Fibroblast of lung (primary cell): ENCODE data around the gene PCNT. TPM values are rescaled to one million over a fixed set of nuclear protein-coding genes. Genes with fewer than 3 reads are reported as not detected.

ENCODE experiments used
- DNase-seq, 2 donors: peaks; one replicate each; pipeline versions ENCODE4 v3.0.0 to v3.0.0-alpha.2; 2010; ENCODE audit warnings: low read depth in 2 of 2
- H2AFZ ChIP-seq: 2 replicates; pipeline ENCODE4 v1.5.1; 2012; ENCODE audit warnings: low read length, control low read depth, inconsistent platforms
- H3K27ac ChIP-seq: 2 replicates; pipeline ENCODE4 v1.5.1; 2011; ENCODE audit warnings: low read length, control low read depth; ENCODE audit not compliant: insufficient read depth
- H3K27me3 ChIP-seq: 2 replicates; pipeline ENCODE4 v1.5.1; 2011; ENCODE audit warnings: mild to moderate bottlenecking, low read length; ENCODE audit not compliant: control insufficient read depth, insufficient read depth
- H3K36me3 ChIP-seq: 2 replicates; pipeline ENCODE4 v1.5.1; 2011; ENCODE audit warnings: low read length; ENCODE audit not compliant: control insufficient read depth, insufficient read depth
- H3K4me1 ChIP-seq: 2 replicates; pipeline ENCODE4 v1.5.1; 2011; ENCODE audit warnings: low read length; ENCODE audit not compliant: control insufficient read depth, insufficient read depth; ENCODE audit errors: extremely low read depth
- H3K4me2 ChIP-seq: 2 replicates; pipeline ENCODE4 v1.5.1; 2011; ENCODE audit warnings: low read length, control low read depth; ENCODE audit not compliant: insufficient read depth; ENCODE audit errors: extremely low read depth
- H3K4me3 ChIP-seq, 4 experiments: fragments of 200-600 bp in 1 of 4; sonication (generic) in 1 of 4; replicated peaks in 1 of 4; 2 replicates each; pipeline ENCODE4 v1.5.1; 2011 to 2016; ENCODE audit warnings: low read length in 4 of 4, low read depth in 3 of 4, mild to moderate bottlenecking in 3 of 4, control low read depth in 2 of 4, inconsistent platforms in 1 of 4, mixed read lengths in 1 of 4; ENCODE audit not compliant: insufficient read depth in 1 of 4; ENCODE audit errors: control extremely low read depth in 1 of 4
- H3K79me2 ChIP-seq: 2 replicates; pipeline ENCODE4 v1.5.1; 2012; ENCODE audit warnings: mild to moderate bottlenecking, low read length, inconsistent platforms; ENCODE audit not compliant: control insufficient read depth, insufficient read depth
- H3K9ac ChIP-seq: 2 replicates; pipeline ENCODE4 v1.5.1; 2011; ENCODE audit warnings: mild to moderate bottlenecking, low read length, control low read depth; ENCODE audit not compliant: insufficient read depth
- H3K9me3 ChIP-seq: 2 replicates; pipeline ENCODE4 v1.5.1; 2012; ENCODE audit warnings: low read depth, low read length; ENCODE audit not compliant: control insufficient read depth, insufficient read depth
- H4K20me1 ChIP-seq: 2 replicates; pipeline ENCODE4 v1.5.1; 2011; ENCODE audit warnings: low read length; ENCODE audit not compliant: control insufficient read depth, insufficient read depth; ENCODE audit errors: extremely low read depth
- CTCF ChIP-seq, 2 donors: IDR thresholded peaks in 1 of 2; conservative IDR thresholded peaks in 1 of 2; 1 replicate in 1 of 2; 2 replicates in 1 of 2; pipeline ENCODE4 v1.5.1; 2011 to 2012; ENCODE audit warnings: low read length in 2 of 2, control low read depth in 1 of 2, inconsistent platforms in 1 of 2, low read depth in 1 of 2, mild to moderate bottlenecking in 1 of 2
- EZH2 ChIP-seq: IDR thresholded peaks from 2 replicates; pipeline ENCODE4 v1.5.1; 2012; ENCODE audit warnings: low read length, control low read depth, mild to moderate bottlenecking; ENCODE audit errors: missing control alignments
- polyA plus RNA-seq, 2 donors: library from polyadenylated mRNA; depleted of rRNA in 1 of 2; stranded (reverse) in 1 of 2; unstranded in 1 of 2; fragments of >200 nt; gene quantifications; 2 replicates each; pipeline ENCODE4 v1.2.1, GENCODE V29; 2011 to 2012; ENCODE audit warnings: missing spikeins in 1 of 2
- total RNA-seq: library from RNA; depleted of rRNA; stranded (reverse); fragments of >200 nt; gene quantifications from 2 replicates; pipeline ENCODE4 v1.2.1, GENCODE V29; 2014

Gene PCNT
- total and polyA plus RNA-seq, 2 donors (not counting 1 experiment from before 2014, with no cell fraction given), result 7.4 to 26.1 TPM

- DNase-seq, result peak in 1 of 2 donors; percentile 52
- H3K27ac ChIP-seq, result no peak overlapping the region
- no peak for TF ChIP-seq EZH2
- no peak for TF ChIP-seq CTCF (conservative IDR thresholded peaks at IDR 0.05 in 1 of 2, IDR thresholded peaks at IDR 0.05 in 1 of 2; ENCODE audit: low read depth in 1 of 2, low read length in 2 of 2)
- H2AFZ ChIP-seq, result no peak overlapping the region
- no peak overlapping the region for H3K4me2 ChIP-seq
- H3K27me3 ChIP-seq, result no peaks in the 10 kb centered on the region
- peaks cover 12% of the 10 kb centered on the region for H3K36me3 ChIP-seq
- H3K9me3 ChIP-seq, result no peaks in the 10 kb centered on the region
- no peak overlapping the region for H3K4me3 ChIP-seq
- H3K4me1 ChIP-seq, result no peaks in the 10 kb centered on the region
- H3K9ac ChIP-seq, result no peak overlapping the region
- no peaks in the 10 kb centered on the region for H4K20me1 ChIP-seq
- H3K79me2 ChIP-seq, result no peaks in the 10 kb centered on the region
Observed at GRCh38 chr21:46392921-46393320, 69.0 kb downstream of the PCNT start.

- no peaks in the 10 kb centered on the region for H4K20me1 ChIP-seq
- H3K27ac ChIP-seq, result no peak overlapping the region
- H2AFZ ChIP-seq, result no peak overlapping the region
- H3K9ac ChIP-seq, result no peak overlapping the region
- H3K4me2 ChIP-seq, result no peak overlapping the region
- TF ChIP-seq EZH2 (no peak), CTCF (conservative IDR thresholded peaks at IDR 0.05 in 1 of 2, IDR thresholded peaks at IDR 0.05 in 1 of 2; ENCODE audit: low read depth in 1 of 2, low read length in 2 of 2) (no peak)
- no peaks in the 10 kb centered on the region for H3K4me1 ChIP-seq
- no peaks in the 10 kb centered on the region for H3K9me3 ChIP-seq
- no peaks in the 10 kb centered on the region for H3K79me2 ChIP-seq
- no peak for DNase-seq
- no peaks in the 10 kb centered on the region for H3K27me3 ChIP-seq
- H3K4me3 ChIP-seq, result no peak overlapping the region
- H3K36me3 ChIP-seq, result peaks cover 17% of the 10 kb centered on the region
Observed at GRCh38 chr21:46393451-46393940, 69.5 kb downstream of the PCNT start.

GRCh38 chr21:46393941-46394594, 70.1 kb downstream of the PCNT start:
- H3K36me3 ChIP-seq, result peaks cover 19% of the 10 kb centered on the region
- no peaks in the 10 kb centered on the region for H3K9me3 ChIP-seq
- no peak overlapping the region for H3K9ac ChIP-seq
- peak in 1 of 2 donors; percentile 14 for DNase-seq
- no peaks in the 10 kb centered on the region for H4K20me1 ChIP-seq
- H3K4me1 ChIP-seq, result no peaks in the 10 kb centered on the region
- no peaks in the 10 kb centered on the region for H3K27me3 ChIP-seq
- H3K27ac ChIP-seq, result no peak overlapping the region
- H3K79me2 ChIP-seq, result no peaks in the 10 kb centered on the region
- TF ChIP-seq EZH2 (no peak), CTCF (conservative IDR thresholded peaks at IDR 0.05 in 1 of 2, IDR thresholded peaks at IDR 0.05 in 1 of 2; ENCODE audit: low read depth in 1 of 2, low read length in 2 of 2) (no peak)
- no peak overlapping the region for H3K4me2 ChIP-seq
- no peak overlapping the region for H3K4me3 ChIP-seq
- no peak overlapping the region for H2AFZ ChIP-seq
